K562 (cell line): ENCODE results near the gene LSS. TPM values are rescaled to one million over a fixed set of nuclear protein-coding genes. Genes with fewer than 3 reads are reported as not detected.

ENCODE experiments used
- ARHGAP35 ChIP-seq: fragments of 450-650 bp; IDR thresholded peaks from 2 replicates; pipeline ENCODE4 v1.6.1; 2018; ENCODE audit not compliant: partially characterized antibody
- ETS1 ChIP-seq: conservative IDR thresholded peaks from 2 replicates; pipeline ENCODE4 v1.6.1; 2011; ENCODE audit warnings: low read depth, mild to moderate bottlenecking, low read length; ENCODE audit not compliant: control insufficient read depth
- KLF13 ChIP-seq: fragments of 450-650 bp; IDR thresholded peaks from 2 replicates; pipeline ENCODE4 v1.6.1; 2016; ENCODE audit warnings: missing genetic modification characterization, low read depth, mild to moderate bottlenecking, missing compliant biosample characterization, moderate library complexity, borderline replicate concordance
- MGA ChIP-seq: fragments of 450-650 bp; IDR thresholded peaks from 2 replicates; pipeline ENCODE4 v1.6.1; 2016; ENCODE audit warnings: mild to moderate bottlenecking, moderate library complexity
- NEUROD1 ChIP-seq: fragments of 150-350 bp; IDR thresholded peaks from 2 replicates; pipeline ENCODE4 v1.6.1; 2014; ENCODE audit warnings: borderline replicate concordance, low read length, low read depth; ENCODE audit not compliant: partially characterized antibody
- NFRKB ChIP-seq: fragments of 450-650 bp; IDR thresholded peaks from 2 replicates; pipeline ENCODE4 v1.6.1; 2016; ENCODE audit warnings: low read depth
- NFXL1 ChIP-seq: fragments of 450-650 bp; formaldehyde crosslinking; IDR thresholded peaks from 2 replicates; pipeline ENCODE4 v1.4.0; 2021; ENCODE audit warnings: mild to moderate bottlenecking
- POLR2AphosphoS5 ChIP-seq: IDR thresholded peaks from 2 replicates; pipeline ENCODE4 v1.6.1; 2011; ENCODE audit warnings: mild to moderate bottlenecking, low read depth, low read length, moderate library complexity; ENCODE audit not compliant: control insufficient read depth, insufficient read depth
- PRPF4 ChIP-seq: fragments of 200-400 bp; formaldehyde crosslinking; IDR thresholded peaks from one replicate; pipeline ENCODE4 v1.6.1; 2017; ENCODE audit warnings: low read length, low read depth, mild to moderate bottlenecking; ENCODE audit not compliant: insufficient read depth, poor library complexity, severe bottlenecking
- RAD21 ChIP-seq, 2 experiments: fragments of 250-450 bp in 1 of 2; fragments of 450-650 bp in 1 of 2; sonication (Bioruptor Pico) in 1 of 2; formaldehyde crosslinking in 1 of 2; IDR thresholded peaks in 1 of 2; conservative IDR thresholded peaks in 1 of 2; 2 replicates each; pipeline versions ENCODE4 v1.4.0 to v1.8.0; 2020 to 2022; ENCODE audit warnings: mild to moderate bottlenecking in 2 of 2, moderate library complexity in 1 of 2
- THRA ChIP-seq: fragments of 450-650 bp; IDR thresholded peaks from 2 replicates; pipeline ENCODE4 v1.6.1; 2017; ENCODE audit warnings: mild to moderate bottlenecking, moderate library complexity
- polyA plus RNA-seq, 8 experiments: library from polyadenylated mRNA; depleted of rRNA in 4 of 8; stranded (reverse) in 5 of 8; unstranded in 3 of 8; fragments of >200 nt; fragmentation: Nextera tagmentation in 2 of 8; fragmentation: Illumina TruSeq in 1 of 8; extraction: Ambion mirVana in 2 of 8; extraction: Trizol in 1 of 8; gene quantifications; 2 replicates each; pipeline versions ENCODE4 v1.2.1 to v1.2.3, GENCODE V29; 2011 to 2014; ENCODE audit warnings: inconsistent platforms in 1 of 8, missing spikeins in 1 of 8
- total RNA-seq, 7 experiments: library from RNA; depleted of rRNA in 6 of 7; stranded (reverse); fragments of >200 nt in 6 of 7; fragmentation: Illumina TruSeq in 2 of 7; extraction: Trizol in 2 of 7; gene quantifications; 2 replicates each; pipeline versions ENCODE4 v1.2.1 to v1.2.3, GENCODE V29; 2011 to 2021; ENCODE audit warnings: low replicate concordance in 1 of 7

Gene LSS
- total and polyA plus RNA-seq, 9 of the 15 experiments (the other 6 are each of a cell fraction or from before 2014, with no cell fraction given), result 2.2 to 89.5 (median 37.4) TPM

GRCh38 chr21:46184625-46185555 lies 43.7 kb downstream of the LSS start (continued):
- TF ChIP-seq PRPF4, result no peak
- no peak for TF ChIP-seq RAD21 (CRISPR knock-in tag; conservative IDR thresholded peaks at IDR 0.05 in 1 of 2, IDR thresholded peaks at IDR 0.05 in 1 of 2)
- 0 out of 2 replicates have a peak, but pooled peaks have one; percentile 17 for TF ChIP-seq NFRKB
- TF ChIP-seq ARHGAP35, result no peak
- peak; percentile 93 for TF ChIP-seq NEUROD1
- 0 out of 2 replicates have a peak, but pooled peaks have one; percentile 10 for TF ChIP-seq POLR2AphosphoS5
- no peak for TF ChIP-seq THRA
- no peak for TF ChIP-seq NFXL1 (CRISPR knock-in tag)
- TF ChIP-seq KLF13, result peak; percentile 59; the same call in 1 of the 2 replicates
- no peak for TF ChIP-seq MGA
- TF ChIP-seq ETS1, result no peak
